HEK293 (cell line): ENCODE data around the gene AHRR.

Experiments
- CTCF ChIA-PET: fragments of 350-600 bp; formaldehyde crosslinking; extraction: SDS; loops from one replicate; lab custom pipeline; 2021; ENCODE audit warnings: antibody characterized with exemption; lab: Yijun Ruan, JAX
- POLR2A ChIA-PET: fragments of 300-600 bp; formaldehyde crosslinking; extraction: SDS; loops from one replicate; lab custom pipeline; 2020; ENCODE audit warnings: antibody characterized with exemption, inconsistent platforms; lab: Yijun Ruan, JAX
- H3K27ac ChIP-seq: fragments of 200-500 bp; sonication (Bioruptor generic); 2 replicates; pipeline ENCODE4 v1.5.1; 2014; ENCODE audit warnings: low read depth, low read length, control low read depth, inconsistent platforms; ENCODE audit errors: extremely low read depth
- H3K36me3 ChIP-seq, 2 experiments: fragments of 200-500 bp in 1 of 2; sonication (Bioruptor generic) in 1 of 2; 1 replicate in 1 of 2; 2 replicates in 1 of 2; pipeline ENCODE4 v1.5.1; 2014 to 2017; ENCODE audit warnings: inconsistent platforms in 2 of 2, low read length in 2 of 2; ENCODE audit not compliant: control insufficient read depth in 2 of 2, insufficient read depth in 1 of 2
- H3K4me1 ChIP-seq: fragments of 200-500 bp; sonication (Bioruptor generic); 2 replicates; pipeline ENCODE4 v1.5.1; 2014; ENCODE audit warnings: mild to moderate bottlenecking, low read length, inconsistent platforms; ENCODE audit not compliant: control insufficient read depth, insufficient read depth
- H3K4me3 ChIP-seq: 2 replicates; pipeline ENCODE4 v1.5.1; 2011; ENCODE audit warnings: low read depth, mild to moderate bottlenecking, control low read depth, low read length, moderate library complexity
- H3K9me3 ChIP-seq: fragments of 200-500 bp; sonication (Bioruptor generic); 2 replicates; pipeline ENCODE4 v1.5.1; 2014; ENCODE audit warnings: low read depth, low read length, inconsistent platforms; ENCODE audit not compliant: control insufficient read depth, insufficient read depth
- CTCF ChIP-seq: fragments of 450-650 bp; formaldehyde crosslinking; IDR thresholded peaks from 2 replicates; pipeline ENCODE4 v1.5.1; 2016; ENCODE audit warnings: missing biosample characterization, missing genetic modification characterization
- FEZF1 ChIP-seq: fragments of 450-650 bp; formaldehyde crosslinking; IDR thresholded peaks from 2 replicates; pipeline ENCODE4 v1.5.1; 2016; ENCODE audit warnings: missing biosample characterization, missing genetic modification characterization
- GLIS1 ChIP-seq: fragments of 450-650 bp; formaldehyde crosslinking; IDR thresholded peaks from 2 replicates; pipeline ENCODE4 v1.5.1; 2016; ENCODE audit warnings: missing biosample characterization, missing genetic modification characterization
- GLIS2 ChIP-seq: fragments of 450-650 bp; formaldehyde crosslinking; IDR thresholded peaks from 2 replicates; pipeline ENCODE4 v1.5.1; 2016; ENCODE audit warnings: missing biosample characterization, missing genetic modification characterization
- IKZF3 ChIP-seq: fragments of 450-650 bp; IDR thresholded peaks from 2 replicates; pipeline ENCODE4 v1.5.0; 2018; ENCODE audit warnings: missing biosample characterization, mild to moderate bottlenecking, missing genetic modification characterization, moderate library complexity
- KLF7 ChIP-seq: fragments of 450-650 bp; formaldehyde crosslinking; IDR thresholded peaks from 2 replicates; pipeline ENCODE4 v1.5.1; 2016; ENCODE audit warnings: missing biosample characterization, missing genetic modification characterization, borderline replicate concordance
- MZF1 ChIP-seq: fragments of 450-650 bp; formaldehyde crosslinking; IDR thresholded peaks from 2 replicates; pipeline ENCODE4 v1.5.1; 2017; ENCODE audit warnings: missing biosample characterization, missing genetic modification characterization, borderline replicate concordance
- OSR2 ChIP-seq: fragments of 450-650 bp; formaldehyde crosslinking; IDR thresholded peaks from 2 replicates; pipeline ENCODE4 v1.5.1; 2016; ENCODE audit warnings: missing biosample characterization, missing genetic modification characterization
- PRDM6 ChIP-seq: fragments of 450-650 bp; formaldehyde crosslinking; IDR thresholded peaks from 2 replicates; pipeline ENCODE4 v1.5.1; 2017; ENCODE audit warnings: missing biosample characterization, missing genetic modification characterization
- SALL2 ChIP-seq: fragments of 450-650 bp; formaldehyde crosslinking; IDR thresholded peaks from 2 replicates; pipeline ENCODE4 v1.5.0; 2017; ENCODE audit warnings: missing biosample characterization, mild to moderate bottlenecking, missing genetic modification characterization, borderline replicate concordance
- SP2 ChIP-seq: fragments of 450-650 bp; formaldehyde crosslinking; IDR thresholded peaks from 2 replicates; pipeline ENCODE4 v1.5.1; 2016; ENCODE audit warnings: missing biosample characterization, missing genetic modification characterization
- ZBTB11 ChIP-seq: fragments of 450-650 bp; formaldehyde crosslinking; conservative IDR thresholded peaks from 2 replicates; pipeline ENCODE4 v1.5.1; 2016; ENCODE audit warnings: low read depth, missing biosample characterization, missing genetic modification characterization
- ZBTB20 ChIP-seq: fragments of 450-650 bp; formaldehyde crosslinking; IDR thresholded peaks from 2 replicates; pipeline ENCODE4 v1.5.1; 2016; ENCODE audit warnings: missing biosample characterization, missing genetic modification characterization
- ZBTB8A ChIP-seq: fragments of 450-650 bp; formaldehyde crosslinking; IDR thresholded peaks from 2 replicates; pipeline ENCODE4 v1.5.1; 2016; ENCODE audit warnings: missing biosample characterization, missing genetic modification characterization
- ZEB2 ChIP-seq: fragments of 450-650 bp; formaldehyde crosslinking; IDR thresholded peaks from 2 replicates; pipeline ENCODE4 v1.5.1; 2016; ENCODE audit warnings: missing biosample characterization, missing genetic modification characterization
- ZIC2 ChIP-seq: fragments of 450-650 bp; formaldehyde crosslinking; IDR thresholded peaks from 2 replicates; pipeline ENCODE4 v1.5.1; 2016; ENCODE audit warnings: missing biosample characterization, missing genetic modification characterization
- ZNF114 ChIP-seq: fragments of 450-650 bp; formaldehyde crosslinking; IDR thresholded peaks from 2 replicates; pipeline ENCODE4 v1.5.0; 2017; ENCODE audit warnings: missing biosample characterization, missing genetic modification characterization
- ZNF23 ChIP-seq: fragments of 450-650 bp; formaldehyde crosslinking; IDR thresholded peaks from 2 replicates; pipeline ENCODE4 v1.5.1; 2016; ENCODE audit warnings: missing biosample characterization, missing genetic modification characterization, borderline replicate concordance
- ZNF266 ChIP-seq: fragments of 450-650 bp; formaldehyde crosslinking; IDR thresholded peaks from 2 replicates; pipeline ENCODE4 v1.5.1; 2016; ENCODE audit warnings: missing biosample characterization, missing genetic modification characterization, low read depth
- ZNF423 ChIP-seq: fragments of 450-650 bp; formaldehyde crosslinking; IDR thresholded peaks from 2 replicates; pipeline ENCODE4 v1.5.1; 2016; ENCODE audit warnings: missing biosample characterization, missing genetic modification characterization
- ZNF600 ChIP-seq: fragments of 450-650 bp; formaldehyde crosslinking; IDR thresholded peaks from 2 replicates; pipeline ENCODE4 v1.5.1; 2016; ENCODE audit warnings: missing biosample characterization, missing genetic modification characterization
- ZNF704 ChIP-seq: fragments of 450-650 bp; formaldehyde crosslinking; IDR thresholded peaks from 2 replicates; pipeline ENCODE4 v1.5.1; 2016; ENCODE audit warnings: missing biosample characterization, missing genetic modification characterization
- ZNF707 ChIP-seq: fragments of 450-650 bp; formaldehyde crosslinking; IDR thresholded peaks from 2 replicates; pipeline ENCODE4 v1.5.1; 2016; ENCODE audit warnings: missing biosample characterization, missing genetic modification characterization
- ZNF837 ChIP-seq: fragments of 450-650 bp; formaldehyde crosslinking; IDR thresholded peaks from 2 replicates; pipeline ENCODE4 v1.5.1; 2016; ENCODE audit warnings: missing biosample characterization, missing genetic modification characterization
- TF ChIP-seq, protein P1 (sequence below): fragments of 450-650 bp; formaldehyde crosslinking; IDR thresholded peaks from 2 replicates; pipeline ENCODE4 v1.5.1; 2016; ENCODE audit warnings: missing biosample characterization, missing genetic modification characterization

The AHRR gene

GRCh38 chr5:317086-317811 lies 4.3 kb upstream of the AHRR start (continued):
- TF ChIP-seq ZBTB11 (tag by site-specific recombination): no peak
- TF ChIP-seq ZNF837 (tag by site-specific recombination): 0 out of 2 replicates have a peak, but pooled peaks have one; percentile 17
- no peak for TF ChIP-seq ZNF704 (tag by site-specific recombination)
- TF ChIP-seq ZNF23 (tag by site-specific recombination): no peak
- TF ChIP-seq ZEB2: no peak
- no peak for TF ChIP-seq FEZF1 (tag by site-specific recombination)
- no peak for TF ChIP-seq ZNF707 (tag by site-specific recombination)
- no peak for TF ChIP-seq ZNF266

- POLR2A ChIA-PET: no interaction called here
- CTCF ChIA-PET: interaction anchor here (0.5 to 6.3 kb wide), 12 partner anchors 13 to 984 kb away, joined by 3 to 137 read pairs (median 4); no protein-coding TSS in a partner anchor
- H3K9me3 ChIP-seq: no peaks in the 10 kb centered on the region
- H3K36me3 ChIP-seq: peaks cover 0 to 18% of the 10 kb centered on the region in 2 experiments; a peak in 2 of 3 replicates
- H3K4me1 ChIP-seq: peaks cover 9% of the 10 kb centered on the region
- no peak overlapping the region for H3K4me3 ChIP-seq
- TF ChIP-seq SALL2 (no peak), OSR2 (tag by site-specific recombination) (peak; percentile 60), MZF1 (tag by site-specific recombination) (no peak), KLF7 (tag by site-specific recombination) (no peak), GLIS2 (peak; percentile 52; the same call in 1 of the 2 replicates), PRDM6 (tag by site-specific recombination) (peak; percentile 47), SP2 (tag by site-specific recombination) (no peak), GLIS1 (tag by site-specific recombination) (peak; percentile 93), ZNF600 (tag by site-specific recombination) (peak; percentile 23; the same call in 1 of the 2 replicates), CTCF (tag by site-specific recombination) (0 out of 2 replicates have a peak, but pooled peaks have one; percentile 32), IKZF3 (tag by site-specific recombination) (peak; percentile 34; the same call in 1 of the 2 replicates), ZBTB20 (tag by site-specific recombination) (peak; percentile 81), ZNF114 (no peak), ZNF423 (peak; percentile 73; the same call in 1 of the 2 replicates), ZIC2 (tag by site-specific recombination) (peak; percentile 94), ZBTB8A (peak; percentile 42; the same call in 1 of the 2 replicates)
- TF ChIP-seq, protein P1, sequence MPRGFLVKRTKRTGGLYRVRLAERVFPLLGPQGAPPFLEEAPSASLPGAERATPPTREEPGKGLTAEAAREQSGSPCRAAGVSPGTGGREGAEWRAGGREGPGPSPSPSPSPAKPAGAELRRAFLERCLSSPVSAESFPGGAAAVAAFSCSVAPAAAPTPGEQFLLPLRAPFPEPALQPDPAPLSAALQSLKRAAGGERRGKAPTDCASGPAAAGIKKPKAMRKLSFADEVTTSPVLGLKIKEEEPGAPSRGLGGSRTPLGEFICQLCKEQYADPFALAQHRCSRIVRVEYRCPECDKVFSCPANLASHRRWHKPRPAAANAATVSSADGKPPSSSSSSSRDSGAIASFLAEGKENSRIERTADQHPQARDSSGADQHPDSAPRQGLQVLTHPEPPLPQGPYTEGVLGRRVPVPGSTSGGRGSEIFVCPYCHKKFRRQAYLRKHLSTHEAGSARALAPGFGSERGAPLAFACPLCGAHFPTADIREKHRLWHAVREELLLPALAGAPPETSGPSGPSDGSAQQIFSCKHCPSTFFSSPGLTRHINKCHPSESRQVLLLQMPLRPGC (tag by site-specific recombination): peak; percentile 76; the same call in 1 of the 2 replicates
- H3K27ac ChIP-seq: no peak overlapping the region
Measured at GRCh38 chr5:318341-318897, 3.1 kb upstream of the AHRR start.
